Uterus (tissue), 4 donors: ENCODE results near the gene TCF4. TPM values are rescaled to one million over a fixed set of nuclear protein-coding genes. Genes with fewer than 3 reads are reported as not detected.
A peak's percentile ranks its signal among the peaks of the same experiment; 100 is the strongest.

Experiments used
- DNase-seq, 2 donors: peaks; one replicate each; pipeline ENCODE4 v3.0.0-alpha.2; 2019 to 2020
- H3K27ac ChIP-seq, 2 donors: fragments of 200-600 bp; sonication (generic); 1 replicate in 1 of 2; 2 replicates in 1 of 2; pipeline ENCODE4 v1.5.1; 2016 to 2018
- H3K27me3 ChIP-seq, 2 donors: fragments of 200-600 bp; sonication (generic); one replicate each; pipeline ENCODE4 v1.5.1; 2018 to 2019; ENCODE audit warnings: control low read depth in 1 of 2
- H3K36me3 ChIP-seq, 2 donors: fragments of 200-600 bp; sonication (generic); one replicate each; pipeline ENCODE4 v1.5.1; 2019; ENCODE audit warnings: control low read depth in 1 of 2
- H3K4me1 ChIP-seq, 2 donors: fragments of 200-600 bp; sonication (generic); one replicate each; pipeline ENCODE4 v1.5.1; 2018 to 2019; ENCODE audit warnings: control low read depth in 1 of 2
- H3K4me3 ChIP-seq, 2 donors: fragments of 200-600 bp; sonication (generic); 1 replicate in 1 of 2; 2 replicates in 1 of 2; pipeline ENCODE4 v1.5.1; 2018 to 2019; ENCODE audit warnings: mild to moderate bottlenecking in 1 of 2
- H3K9me3 ChIP-seq, 2 donors: fragments of 200-600 bp; sonication (generic); one replicate each; pipeline ENCODE4 v1.5.1; 2019; ENCODE audit warnings: control low read depth in 1 of 2
- CTCF ChIP-seq, 4 experiments: fragments of 200-600 bp in 2 of 4; fragments of 450-650 bp in 2 of 4; sonication (generic) in 2 of 4; IDR thresholded peaks; one replicate each; pipeline ENCODE4 v1.5.1; 2016 to 2019; ENCODE audit warnings: antibody characterized with exemption in 4 of 4, mild to moderate bottlenecking in 2 of 4, moderate library complexity in 1 of 4
- POLR2A ChIP-seq, 2 donors: fragments of 450-650 bp; IDR thresholded peaks; one replicate each; pipeline ENCODE4 v1.6.1; 2016; ENCODE audit warnings: antibody characterized with exemption in 2 of 2, mild to moderate bottlenecking in 1 of 2, moderate library complexity in 1 of 2
- intact Hi-C: fragments of 100-400 bp; cut with DNase I; formaldehyde crosslinking; loops from one replicate; pipeline ENCODE4 v1.15.1; 2023; ENCODE audit warnings: low total_unique reads
- total RNA-seq, 4 donors: library from RNA; depleted of rRNA in 3 of 4; stranded (reverse); fragments of >200 nt in 3 of 4; gene quantifications; one replicate each; pipeline versions ENCODE4 v1.1.0 to v1.2.4, GENCODE V29; 2014 to 2023
- donor health status: DM: yes; HTN: yes; CAD: no.

TCF4 gene
- total RNA-seq, 4 donors from 2014 or later: 123 to 514 (median 163) TPM

DNA sequence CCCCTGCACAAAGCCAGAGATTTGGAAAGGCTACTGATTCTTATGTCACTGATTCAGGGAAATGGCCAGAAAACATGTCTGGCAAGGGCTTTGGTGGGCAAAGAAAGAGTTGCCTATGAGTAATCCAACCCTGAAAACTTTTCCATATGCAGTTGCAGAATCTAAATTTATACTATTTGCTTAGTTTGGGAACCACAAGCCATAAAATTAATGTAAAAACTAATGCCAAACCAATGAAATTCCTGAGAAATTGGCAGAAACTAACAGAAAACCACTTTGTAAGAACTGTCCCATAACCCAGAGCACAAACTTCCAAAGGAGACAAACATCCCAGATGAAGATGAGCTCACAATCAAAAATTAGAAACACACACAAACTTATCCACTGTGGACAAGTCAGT is 48.8 kb downstream of the TCF4 start:
- Histone ChIP-seq H3K27me3 (no peaks in the 10 kb centered on the region), H3K9me3 (no peaks in the 10 kb centered on the region), H3K27ac (no peak overlapping the region), H3K36me3 (no peaks in the 10 kb centered on the region), H3K4me3 (no peak overlapping the region), H3K4me1 (no peaks in the 10 kb centered on the region)
- intact Hi-C loops: no loop called here
- no peak for DNase-seq
- TF ChIP-seq CTCF (IDR thresholded peaks at IDR 0.05) (no peak), POLR2A (IDR thresholded peaks at IDR 0.05) (no peak)

GRCh38 chr18:55534996-55535395 is 53.0 kb downstream of the TCF4 start:
- intact Hi-C loops: no loop called here
- Histone ChIP-seq H3K27me3 (no peaks in the 10 kb centered on the region), H3K36me3 (no peaks in the 10 kb centered on the region), H3K27ac (peak overlapping the region in 1 of 2 donors; percentile 7), H3K4me3 (no peak overlapping the region), H3K9me3 (no peaks in the 10 kb centered on the region), H3K4me1 (no peaks in the 10 kb centered on the region)
- DNase-seq: no peak
- TF ChIP-seq POLR2A (IDR thresholded peaks at IDR 0.05) (no peak), CTCF (IDR thresholded peaks at IDR 0.05) (no peak)

DNA sequence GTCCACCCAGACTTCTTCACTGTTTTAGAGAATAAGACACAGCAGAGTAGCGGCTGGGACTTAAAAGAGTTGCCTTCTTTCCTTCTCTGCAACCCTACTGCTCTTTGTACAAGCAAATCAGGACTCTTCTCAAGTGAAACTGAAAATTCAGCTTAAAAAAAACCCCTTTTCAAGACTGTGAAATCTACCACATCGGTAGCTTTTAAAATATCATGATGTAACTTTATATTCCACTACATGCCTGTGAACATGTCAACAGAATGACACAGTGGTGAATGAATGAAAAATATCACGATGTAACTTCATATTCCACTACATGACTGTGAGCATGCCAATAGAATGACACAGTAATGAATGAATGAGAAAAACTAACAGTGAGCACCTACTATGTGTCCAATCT is 53.4 kb downstream of the TCF4 start:
- intact Hi-C loops: no loop called here
- no peak for DNase-seq
- Histone ChIP-seq H3K9me3 (no peaks in the 10 kb centered on the region), H3K4me3 (no peak overlapping the region), H3K36me3 (no peaks in the 10 kb centered on the region), H3K27me3 (no peaks in the 10 kb centered on the region), H3K4me1 (no peaks in the 10 kb centered on the region), H3K27ac (no peak overlapping the region)
- TF ChIP-seq CTCF (IDR thresholded peaks at IDR 0.05) (no peak), POLR2A (IDR thresholded peaks at IDR 0.05) (no peak)

DNA sequence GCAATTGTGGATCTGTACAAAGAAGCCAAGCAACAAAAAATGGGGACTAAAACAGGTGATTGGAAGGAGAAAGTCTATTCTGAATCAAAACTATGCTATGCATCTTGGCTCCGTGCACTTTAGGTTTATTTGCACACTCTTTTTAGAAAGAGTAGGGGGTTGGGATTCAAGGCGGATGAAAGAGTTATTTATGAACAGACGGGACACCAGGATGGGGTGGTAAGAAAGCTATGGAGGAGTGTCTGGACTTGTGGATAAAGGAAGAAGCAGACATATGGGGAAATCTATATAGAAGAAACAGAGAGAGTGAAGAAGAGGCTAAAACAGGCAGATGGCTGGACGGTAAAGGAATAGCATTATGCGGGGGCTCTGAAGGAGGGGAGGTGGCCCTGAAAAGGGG is 57.8 kb downstream of the TCF4 start:
- H3K9me3 ChIP-seq: no peaks in the 10 kb centered on the region
- no peaks in the 10 kb centered on the region for H3K27me3 ChIP-seq
- H3K27ac ChIP-seq: no peak overlapping the region
- H3K4me1 ChIP-seq: no peaks in the 10 kb centered on the region
- no peaks in the 10 kb centered on the region for H3K36me3 ChIP-seq
- intact Hi-C loops: no loop called here
- DNase-seq: no peak
- TF ChIP-seq POLR2A (IDR thresholded peaks at IDR 0.05) (no peak), CTCF (IDR thresholded peaks at IDR 0.05) (no peak)
- no peak overlapping the region for H3K4me3 ChIP-seq

DNA sequence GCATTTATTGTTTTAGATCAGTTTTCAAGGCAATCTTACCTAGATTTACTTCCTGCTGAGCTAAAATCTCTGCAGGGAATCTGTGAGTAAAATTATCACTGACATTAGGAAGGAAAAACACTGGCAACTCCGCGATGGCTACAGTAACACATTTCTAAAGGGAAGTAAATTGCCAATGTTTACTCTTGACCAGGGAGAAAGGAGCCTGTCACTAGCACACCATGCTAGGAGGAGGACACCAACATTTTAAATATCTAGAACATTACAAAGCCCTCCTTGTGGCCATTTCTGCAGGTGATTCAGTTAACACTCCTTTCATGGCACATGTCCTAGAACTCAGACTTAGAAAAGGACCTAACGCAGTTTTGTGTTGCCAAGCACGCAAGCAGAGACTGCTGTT is 58.4 kb downstream of the TCF4 start:
- no peak for TF ChIP-seq POLR2A (IDR thresholded peaks at IDR 0.05)
- TF ChIP-seq CTCF (IDR thresholded peaks at IDR 0.05): no peak
- intact Hi-C loops: no loop called here
- no peak overlapping the region for H3K27ac ChIP-seq
- H3K9me3 ChIP-seq: no peaks in the 10 kb centered on the region
- no peaks in the 10 kb centered on the region for H3K27me3 ChIP-seq
- no peaks in the 10 kb centered on the region for H3K36me3 ChIP-seq
- no peaks in the 10 kb centered on the region for H3K4me1 ChIP-seq
- no peak for DNase-seq
- no peak overlapping the region for H3K4me3 ChIP-seq
